HG02678 (cell line): ENCODE measurements around the gene SERGEF.
"Not testable (repeated sequence)": the region's sequence is repeated elsewhere in the genome, so short reads cannot be mapped to it uniquely, and the experiment has no call there.

ENCODE experiments used
- ATAC-seq: cut with Tn5 transposase; IDR thresholded peaks from one replicate; pipeline ENCODE4 v1.9.1; 2021; ENCODE audit warnings: mild to moderate bottlenecking, moderate library complexity; ENCODE audit not compliant: unreplicated experiment

The SERGEF gene

GRCh38 chr11:17915500-17916143 is 97.2 kb downstream of the SERGEF start:
- ATAC-seq = no peak

- ATAC-seq = no peak
Measured at GRCh38 chr11:17914957-17915356, 97.9 kb downstream of the SERGEF start.

- no peak for ATAC-seq
Measured at GRCh38 chr11:17907046-17907445, 105.8 kb downstream of the SERGEF start.

- ATAC-seq = no peak
Measured at GRCh38 chr11:17906436-17906835, 106.4 kb downstream of the SERGEF start.

- peak; percentile 92 for ATAC-seq
Measured at GRCh38 chr11:17905477-17905876, 107.4 kb downstream of the SERGEF start.

- no peak for ATAC-seq
Measured at GRCh38 chr11:17901481-17901880, 111.4 kb downstream of the SERGEF start.

- no peak for ATAC-seq
Measured at GRCh38 chr11:17898782-17899181, 114.1 kb downstream of the SERGEF start.

- no peak for ATAC-seq
Measured at GRCh38 chr11:17898071-17898470, 114.8 kb downstream of the SERGEF start.

- ATAC-seq = no peak
Measured at GRCh38 chr11:17897495-17897894, 115.4 kb downstream of the SERGEF start.

- not testable (repeated sequence) for ATAC-seq
Measured at GRCh38 chr11:17896496-17897151, 116.2 kb downstream of the SERGEF start.

- ATAC-seq = no peak
Measured at GRCh38 chr11:17894929-17895658, 117.8 kb downstream of the SERGEF start.

GRCh38 chr11:17892409-17892808 is 120.4 kb downstream of the SERGEF start:
- no peak for ATAC-seq

GRCh38 chr11:17890325-17890724 is 122.5 kb downstream of the SERGEF start:
- ATAC-seq = no peak

GRCh38 chr11:17887779-17888178 is 125.1 kb downstream of the SERGEF start:
- no peak for ATAC-seq

- no peak for ATAC-seq
Measured at GRCh38 chr11:17883946-17884345, 128.9 kb downstream of the SERGEF start.

- ATAC-seq = no peak
Measured at GRCh38 chr11:17883057-17883456, 129.8 kb downstream of the SERGEF start.

- ATAC-seq = no peak
Measured at GRCh38 chr11:17878743-17879142, 134.1 kb downstream of the SERGEF start.

- no peak for ATAC-seq
Measured at GRCh38 chr11:17877886-17878285, 135.0 kb downstream of the SERGEF start.

- ATAC-seq = no peak
Measured at GRCh38 chr11:17876827-17877226, 136.0 kb downstream of the SERGEF start.

GRCh38 chr11:17875891-17876290 is 137.0 kb downstream of the SERGEF start:
- no peak for ATAC-seq

- ATAC-seq = no peak
Measured at GRCh38 chr11:17873586-17873985, 139.3 kb downstream of the SERGEF start.

GRCh38 chr11:17868398-17868797 is 144.4 kb downstream of the SERGEF start:
- not testable (repeated sequence) for ATAC-seq
